Right atrium auricular region (tissue), 2 donors: Measurements from ENCODE around the gene MEIS1. TPM values are rescaled to one million over a fixed set of nuclear protein-coding genes. Genes with fewer than 3 reads are reported as not detected.
A peak's percentile ranks its signal among the peaks of the same experiment; 100 is the strongest.

Experiments
- DNase-seq: peaks from one replicate; pipeline ENCODE4 v3.0.0-alpha.2; 2019; ENCODE audit warnings: low spot score
- H3K27ac ChIP-seq, 2 donors: fragments of 200-600 bp; sonication (generic); 1 replicate in 1 of 2; 2 replicates in 1 of 2; pipeline ENCODE4 v1.5.1; 2016 to 2019
- H3K27me3 ChIP-seq, 2 donors: fragments of 200-600 bp; sonication (generic); one replicate each; pipeline versions ENCODE4 v1.5.1 to v1.6.0; 2017 to 2019
- H3K36me3 ChIP-seq: fragments of 200-600 bp; sonication (generic); one replicate; pipeline ENCODE4 v1.5.1; 2016
- H3K4me1 ChIP-seq, 2 donors: fragments of 200-600 bp; sonication (generic); one replicate each; pipeline versions ENCODE4 v1.5.1 to v1.6.0; 2017 to 2019
- H3K4me3 ChIP-seq, 2 donors: fragments of 200-600 bp; sonication (generic); 1 replicate in 1 of 2; 2 replicates in 1 of 2; pipeline ENCODE4 v1.5.1; 2017 to 2019; ENCODE audit warnings: mild to moderate bottlenecking in 1 of 2, moderate library complexity in 1 of 2
- H3K9me3 ChIP-seq, 2 donors: fragments of 200-600 bp; sonication (generic); one replicate each; pipeline ENCODE4 v1.5.1; 2019
- CTCF ChIP-seq, 2 donors: fragments of 200-600 bp; sonication (generic); IDR thresholded peaks; one replicate each; pipeline ENCODE4 v1.5.1; 2019; ENCODE audit warnings: antibody characterized with exemption in 2 of 2
- total RNA-seq, 2 donors: library from RNA; depleted of rRNA; stranded (reverse); fragments of >200 nt; gene quantifications; one replicate each; pipeline ENCODE4 v1.1.0, GENCODE V29; 2016

MEIS1 gene
- total RNA-seq, 2 donors from 2014 or later, result 13.6 to 16.7 TPM

GRCh38 chr2:66452214-66452613, 17.3 kb downstream of the MEIS1 start:
- Histone ChIP-seq H3K4me1 (no peaks in the 10 kb centered on the region), H3K27me3 (no peaks in the 10 kb centered on the region), H3K27ac (no peak overlapping the region), H3K9me3 (no peaks in the 10 kb centered on the region), H3K4me3 (no peak overlapping the region), H3K36me3 (no peaks in the 10 kb centered on the region)
- DNase-seq, result no peak
- TF ChIP-seq CTCF (IDR thresholded peaks at IDR 0.05), result no peak

- no peaks in the 10 kb centered on the region for H3K4me1 ChIP-seq
- no peaks in the 10 kb centered on the region for H3K9me3 ChIP-seq
- H3K36me3 ChIP-seq, result no peaks in the 10 kb centered on the region
- no peak overlapping the region for H3K27ac ChIP-seq
- no peaks in the 10 kb centered on the region for H3K27me3 ChIP-seq
- DNase-seq, result no peak
- no peak overlapping the region for H3K4me3 ChIP-seq
- TF ChIP-seq CTCF (IDR thresholded peaks at IDR 0.05), result no peak
Observed at GRCh38 chr2:66452917-66453316, 18.0 kb downstream of the MEIS1 start.

GRCh38 chr2:66455490-66455889, 20.6 kb downstream of the MEIS1 start:
- Histone ChIP-seq H3K4me1 (no peaks in the 10 kb centered on the region), H3K36me3 (no peaks in the 10 kb centered on the region), H3K4me3 (no peak overlapping the region), H3K9me3 (no peaks in the 10 kb centered on the region), H3K27ac (no peak overlapping the region), H3K27me3 (no peaks in the 10 kb centered on the region)
- no peak for TF ChIP-seq CTCF (IDR thresholded peaks at IDR 0.05)
- DNase-seq, result no peak

GRCh38 chr2:66456183-66457041, 21.5 kb downstream of the MEIS1 start:
- no peak for DNase-seq

GRCh38 chr2:66457545-66457944, 22.6 kb downstream of the MEIS1 start:
- no peaks in the 10 kb centered on the region for H3K9me3 ChIP-seq
- no peaks in the 10 kb centered on the region for H3K27me3 ChIP-seq
- H3K4me3 ChIP-seq, result no peak overlapping the region
- peaks cover 0 to 3% of the 10 kb centered on the region in 2 donors for H3K4me1 ChIP-seq
- H3K27ac ChIP-seq, result no peak overlapping the region
- TF ChIP-seq CTCF (IDR thresholded peaks at IDR 0.05), result no peak
- H3K36me3 ChIP-seq, result no peaks in the 10 kb centered on the region
- no peak for DNase-seq

More at GRCh38 chr2:66456183-66457041, 21.5 kb downstream of the MEIS1 start:
- Histone ChIP-seq H3K4me1 (no peaks in the 10 kb centered on the region), H3K9me3 (no peaks in the 10 kb centered on the region), H3K36me3 (no peaks in the 10 kb centered on the region), H3K27me3 (no peaks in the 10 kb centered on the region), H3K4me3 (no peak overlapping the region), H3K27ac (peak overlapping the region in 1 of 2 donors; percentile 20)
- TF ChIP-seq CTCF (IDR thresholded peaks at IDR 0.05), result no peak
